Choroid plexus epithelial cell (primary cell): ENCODE measurements around the gene OR52B4.
"Not testable (repeated sequence)": the region's sequence is repeated elsewhere in the genome, so short reads cannot be mapped to it uniquely, and the experiment has no call there.

Source experiments
- DNase-seq: peaks from one replicate; pipeline ENCODE4 v3.0.0-alpha.2; 2010; ENCODE audit warnings: low read depth
- H3K4me3 ChIP-seq: 2 replicates; pipeline ENCODE4 v1.5.1; 2011; ENCODE audit warnings: low read depth, mild to moderate bottlenecking, control low read depth, low read length, moderate library complexity
- CTCF ChIP-seq: conservative IDR thresholded peaks from 2 replicates; pipeline ENCODE4 v1.5.1; 2011; ENCODE audit warnings: low read depth, mild to moderate bottlenecking, control low read depth, inconsistent platforms, low read length, moderate library complexity

The OR52B4 gene

DNA sequence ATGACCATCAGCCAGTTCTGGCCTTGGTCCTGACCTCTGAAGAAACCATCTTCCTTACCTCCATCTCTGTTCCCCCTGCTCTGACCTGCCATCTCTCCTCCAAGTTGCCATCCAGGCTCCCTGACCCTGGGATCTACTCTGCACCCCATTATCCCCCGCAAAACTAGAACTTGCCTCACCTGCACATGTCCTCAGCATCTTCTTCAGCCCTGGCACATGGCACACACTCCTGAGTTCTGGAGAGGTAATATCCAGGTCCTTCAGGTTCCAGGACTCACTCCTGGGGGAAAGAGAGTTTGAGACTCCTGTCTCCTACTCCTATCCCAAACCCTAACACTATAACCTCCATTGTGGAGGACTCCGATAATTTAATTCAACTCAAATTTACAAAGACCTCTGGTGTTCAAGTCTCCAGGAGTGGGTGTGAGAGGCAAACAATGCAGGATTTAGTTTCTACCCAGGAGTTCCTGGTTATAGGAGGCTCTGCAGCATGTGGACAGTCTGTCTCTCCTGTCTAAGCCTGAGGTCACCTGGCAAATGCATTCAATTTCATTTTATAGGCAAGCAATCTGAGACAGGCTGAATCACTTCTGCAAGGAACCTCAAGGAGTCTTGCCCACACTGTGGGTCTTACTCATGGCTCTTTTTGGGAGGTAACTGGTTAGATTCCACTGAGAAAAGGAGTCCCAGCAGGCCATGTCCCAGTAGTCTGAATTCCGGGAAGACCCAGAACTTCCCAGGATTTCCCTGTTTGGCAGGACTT, 18.0 kb upstream of the OR52B4 start:
- no peak overlapping the region for H3K4me3 ChIP-seq
- TF ChIP-seq CTCF, result no peak
- DNase-seq, result no peak

- TF ChIP-seq CTCF, result no peak
- no peak for DNase-seq
- H3K4me3 ChIP-seq, result no peak overlapping the region
Measured at GRCh38 chr11:4381901-4382300, 13.7 kb upstream of the OR52B4 start.

GRCh38 chr11:4375431-4376140, 7.4 kb upstream of the OR52B4 start:
- H3K4me3 ChIP-seq, result no peak overlapping the region
- TF ChIP-seq CTCF, result no peak
- no peak for DNase-seq

GRCh38 chr11:4370166-4370565, 2.0 kb upstream of the OR52B4 start:
- TF ChIP-seq CTCF, result no peak
- H3K4me3 ChIP-seq, result no peak overlapping the region
- DNase-seq, result no peak

GRCh38 chr11:4348142-4348541, 20.0 kb downstream of the OR52B4 start:
- not testable (repeated sequence) for DNase-seq, H3K4me3 ChIP-seq

DNA sequence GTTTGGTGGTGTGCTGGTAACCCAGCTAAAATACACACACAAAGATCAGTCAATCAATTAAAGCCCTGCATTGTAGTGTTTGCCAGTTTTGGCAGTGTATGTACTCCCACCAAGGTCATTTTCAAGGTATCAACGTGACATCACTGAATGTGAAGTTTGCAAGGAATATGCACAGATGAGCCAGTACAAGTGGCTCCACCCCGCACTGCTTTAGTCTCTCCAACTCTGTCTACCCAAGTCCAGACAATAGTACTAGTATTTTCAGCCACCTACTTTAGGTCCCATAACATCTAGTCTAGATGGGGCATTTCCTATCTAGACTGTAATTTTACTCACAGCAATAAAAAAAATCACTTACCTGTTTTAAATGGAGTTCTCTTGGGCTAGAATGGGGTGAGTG, 22.8 kb downstream of the OR52B4 start:
- DNase-seq, result not testable (repeated sequence)

GRCh38 chr11:4334356-4334755, 33.8 kb downstream of the OR52B4 start:
- not testable (repeated sequence) for H3K4me3 ChIP-seq, DNase-seq

More for the DNA sequence above, 22.8 kb downstream of the OR52B4 start:
- not testable (repeated sequence) for H3K4me3 ChIP-seq
